Activated T-cell treated with anti-CD3 and anti-CD28 coated beads, Interleukin-2, amount 50 U/mL, for 48 hours (primary cell): ENCODE data around the gene CXCL9.

Experiments
- DNase-seq, 2 experiments: peaks; one replicate each; pipeline ENCODE4 v3.0.0-alpha.2; 2020

Gene CXCL9

DNA sequence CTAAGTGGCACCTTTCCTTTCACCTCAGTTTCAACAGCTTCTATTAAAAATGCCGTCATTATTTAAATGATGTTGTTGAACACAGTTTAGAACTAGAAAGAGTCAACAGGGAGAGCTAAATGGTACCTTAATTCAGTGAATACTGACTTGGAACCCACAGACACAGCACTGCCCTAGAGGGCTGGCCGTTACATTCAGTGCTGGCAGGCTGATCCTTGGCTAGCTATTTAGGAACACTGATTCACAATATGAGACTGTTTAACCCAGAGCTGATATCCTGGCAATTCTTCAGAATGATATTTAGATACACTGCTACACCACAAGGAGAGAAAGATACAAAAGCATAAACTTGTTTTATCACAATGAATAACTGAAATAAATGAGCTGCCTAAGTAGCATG lies 53.8 kb downstream of the CXCL9 start:
- DNase-seq: no peak
